Natural killer cell (primary cell): ENCODE results near the gene DENND1A. TPM values are rescaled to one million over a fixed set of nuclear protein-coding genes. Genes with fewer than 3 reads are reported as not detected.

ENCODE experiments used
- ATAC-seq, 3 donors: fragments of 150-1000 bp in 2 of 3; fragments of 200-7000 bp in 1 of 3; cut with Tn5 transposase; 1 replicate in 1 of 3; 2 replicates in 2 of 3; pipeline ENCODE4 v1.10.0; 2021; ENCODE audit warnings: mild to moderate bottlenecking in 2 of 3, moderate library complexity in 2 of 3
- DNase-seq, 2 donors: peaks; one replicate each; pipeline versions ENCODE4 v3.0.0 to v3.0.0-alpha.2; 2013 to 2021; ENCODE audit warnings: mixed read lengths in 1 of 2
- H3K27ac ChIP-seq: one replicate; pipeline ENCODE4 v1.5.1; 2013; ENCODE audit warnings: mild to moderate bottlenecking, low read length
- H3K27me3 ChIP-seq: one replicate; pipeline ENCODE4 v1.6.1; 2013; ENCODE audit warnings: low read length; ENCODE audit not compliant: control insufficient read depth, insufficient read depth
- H3K36me3 ChIP-seq: one replicate; pipeline ENCODE4 v1.6.1; 2013; ENCODE audit warnings: low read length; ENCODE audit not compliant: control insufficient read depth, insufficient read depth
- H3K4me1 ChIP-seq: one replicate; pipeline ENCODE4 v1.6.1; 2013; ENCODE audit warnings: low read length; ENCODE audit not compliant: control insufficient read depth, insufficient read depth
- H3K4me3 ChIP-seq: one replicate; pipeline ENCODE4 v1.5.1; 2013; ENCODE audit warnings: low read length
- H3K9me3 ChIP-seq: one replicate; pipeline ENCODE4 v1.6.1; 2013; ENCODE audit warnings: low read length; ENCODE audit not compliant: control insufficient read depth, insufficient read depth
- H3K27ac Mint-ChIP-seq, 2 donors: one replicate each; pipeline ENCODE4 v1.8.0; 2022; ENCODE audit warnings: mild to moderate bottlenecking in 2 of 2, mixed read lengths in 2 of 2, moderate library complexity in 1 of 2
- H3K27me3 Mint-ChIP-seq, 2 donors: one replicate each; pipeline ENCODE4 v1.8.0; 2022; ENCODE audit warnings: low read depth in 2 of 2, mixed read lengths in 2 of 2
- H3K36me3 Mint-ChIP-seq: one replicate; pipeline ENCODE4 v1.8.0; 2022; ENCODE audit warnings: mixed read lengths
- H3K4me1 Mint-ChIP-seq, 2 donors: one replicate each; pipeline ENCODE4 v1.8.0; 2022; ENCODE audit warnings: mixed read lengths in 2 of 2
- H3K4me3 Mint-ChIP-seq: one replicate; pipeline ENCODE4 v1.8.0; 2022; ENCODE audit warnings: mild to moderate bottlenecking, moderate library complexity, mixed read lengths
- H3K9me3 Mint-ChIP-seq, 2 donors: one replicate each; pipeline ENCODE4 v1.8.0; 2022; ENCODE audit warnings: mixed read lengths in 2 of 2
- WGBS: methylation state at CpG from one replicate; pipeline ENCODE4 v1.1.7; 2013; ENCODE audit warnings: missing lambda C conversion rate; ENCODE audit not compliant: insufficient coverage; 5-methylcytosine and 5-hydroxymethylcytosine counted together
- intact Hi-C: fragments of 100-400 bp; cut with micrococcal nuclease; formaldehyde crosslinking; loops from one replicate; pipeline ENCODE4 v1.14.2; 2022
- total RNA-seq, 4 donors: library from RNA; stranded (reverse); fragments of 120-200 nt in 1 of 4; gene quantifications; one replicate each; pipeline versions ENCODE4 v1.2.3 to v1.2.4, GENCODE V29; 2013 to 2022
- TF ChIP-seq, protein P1 (sequence below): fragments of 200-600 bp; IDR thresholded peaks from one replicate; pipeline ENCODE4 v1.8.0; 2022; ENCODE audit warnings: antibody characterized with exemption

The DENND1A gene
- total RNA-seq, 3 donors from 2014 or later (not counting 1 experiment from before 2014, with no cell fraction given): 27.8 to 37.6 (median 30.9) TPM

- no peak for ATAC-seq
- no peaks in the 10 kb centered on the region for H3K36me3 ChIP-seq
- no peak overlapping the region for H3K27ac Mint-ChIP-seq
- H3K4me1 Mint-ChIP-seq: no peaks in the 10 kb centered on the region
- no peak overlapping the region for H3K4me3 Mint-ChIP-seq
- H3K9me3 ChIP-seq: no peaks in the 10 kb centered on the region
- no peak for DNase-seq
- no peaks in the 10 kb centered on the region for H3K27me3 ChIP-seq
- H3K36me3 Mint-ChIP-seq: no peaks in the 10 kb centered on the region
- H3K27ac ChIP-seq: no peak overlapping the region
- H3K4me3 ChIP-seq: no peak overlapping the region
- intact Hi-C loops: no loop called here
- TF ChIP-seq, protein P1, sequence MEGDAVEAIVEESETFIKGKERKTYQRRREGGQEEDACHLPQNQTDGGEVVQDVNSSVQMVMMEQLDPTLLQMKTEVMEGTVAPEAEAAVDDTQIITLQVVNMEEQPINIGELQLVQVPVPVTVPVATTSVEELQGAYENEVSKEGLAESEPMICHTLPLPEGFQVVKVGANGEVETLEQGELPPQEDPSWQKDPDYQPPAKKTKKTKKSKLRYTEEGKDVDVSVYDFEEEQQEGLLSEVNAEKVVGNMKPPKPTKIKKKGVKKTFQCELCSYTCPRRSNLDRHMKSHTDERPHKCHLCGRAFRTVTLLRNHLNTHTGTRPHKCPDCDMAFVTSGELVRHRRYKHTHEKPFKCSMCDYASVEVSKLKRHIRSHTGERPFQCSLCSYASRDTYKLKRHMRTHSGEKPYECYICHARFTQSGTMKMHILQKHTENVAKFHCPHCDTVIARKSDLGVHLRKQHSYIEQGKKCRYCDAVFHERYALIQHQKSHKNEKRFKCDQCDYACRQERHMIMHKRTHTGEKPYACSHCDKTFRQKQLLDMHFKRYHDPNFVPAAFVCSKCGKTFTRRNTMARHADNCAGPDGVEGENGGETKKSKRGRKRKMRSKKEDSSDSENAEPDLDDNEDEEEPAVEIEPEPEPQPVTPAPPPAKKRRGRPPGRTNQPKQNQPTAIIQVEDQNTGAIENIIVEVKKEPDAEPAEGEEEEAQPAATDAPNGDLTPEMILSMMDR: no peak
- H3K9me3 Mint-ChIP-seq: no peaks in the 10 kb centered on the region
- no peaks in the 10 kb centered on the region for H3K27me3 Mint-ChIP-seq
- 84% methylated on average over 2 of the region's 2 CpGs for WGBS
- H3K4me1 ChIP-seq: no peaks in the 10 kb centered on the region
These were observed 420.3 kb downstream of the DENND1A start for GRCh38 chr9:123509646-123510045.

GRCh38 chr9:123508048-123508447, 421.9 kb downstream of the DENND1A start:
- no peaks in the 10 kb centered on the region for H3K36me3 Mint-ChIP-seq
- intact Hi-C loops: no loop called here
- no peaks in the 10 kb centered on the region for H3K9me3 Mint-ChIP-seq
- H3K4me3 Mint-ChIP-seq: no peak overlapping the region
- no peaks in the 10 kb centered on the region for H3K9me3 ChIP-seq
- no peaks in the 10 kb centered on the region for H3K4me1 Mint-ChIP-seq
- 94% methylated on average over 5 of the region's 6 CpGs for WGBS
- no peaks in the 10 kb centered on the region for H3K4me1 ChIP-seq
- H3K4me3 ChIP-seq: no peak overlapping the region
- no peak for ATAC-seq
- no peak overlapping the region for H3K27ac Mint-ChIP-seq
- H3K27me3 ChIP-seq: no peaks in the 10 kb centered on the region
- TF ChIP-seq, protein P1: no peak
- H3K27ac ChIP-seq: no peak overlapping the region
- no peak for DNase-seq
- no peaks in the 10 kb centered on the region for H3K36me3 ChIP-seq
- H3K27me3 Mint-ChIP-seq: no peaks in the 10 kb centered on the region

GRCh38 chr9:123505496-123505895, 424.4 kb downstream of the DENND1A start:
- Mint-ChIP-seq H3K4me1 (no peaks in the 10 kb centered on the region), H3K9me3 (no peaks in the 10 kb centered on the region), H3K4me3 (no peak overlapping the region), H3K27ac (no peak overlapping the region), H3K27me3 (no peaks in the 10 kb centered on the region), H3K36me3 (no peaks in the 10 kb centered on the region)
- no peaks in the 10 kb centered on the region for H3K4me1 ChIP-seq
- H3K27ac ChIP-seq: no peak overlapping the region
- DNase-seq (no peak), ATAC-seq (no peak)
- H3K27me3 ChIP-seq: no peaks in the 10 kb centered on the region
- no peaks in the 10 kb centered on the region for H3K36me3 ChIP-seq
- TF ChIP-seq, protein P1: no peak
- H3K9me3 ChIP-seq: no peaks in the 10 kb centered on the region
- intact Hi-C loops: no loop called here
- 93% methylated on average over 7 of the region's 7 CpGs for WGBS
- H3K4me3 ChIP-seq: no peak overlapping the region

DNA sequence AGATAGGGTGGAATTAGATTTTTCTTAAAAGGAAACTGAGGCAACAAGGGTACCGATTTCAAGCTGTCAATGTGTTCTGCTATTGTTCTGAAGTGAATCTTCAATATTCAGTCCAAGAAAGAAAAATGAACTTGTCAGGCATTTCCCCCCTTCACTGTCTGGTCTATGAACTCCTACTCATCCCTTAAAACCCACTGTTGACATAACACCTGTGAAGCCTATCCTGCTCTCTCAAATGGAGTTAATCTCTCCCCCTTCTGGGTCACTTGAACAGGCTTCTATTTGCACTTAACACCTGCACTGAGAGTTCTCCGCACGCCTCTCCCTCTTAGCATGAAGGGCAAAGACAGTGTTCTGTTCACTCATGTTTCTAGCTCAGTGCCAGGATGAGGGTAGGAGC, 429.6 kb downstream of the DENND1A start:
- Histone ChIP-seq H3K27me3 (no peaks in the 10 kb centered on the region), H3K27ac (no peak overlapping the region), H3K4me1 (no peaks in the 10 kb centered on the region), H3K4me3 (no peak overlapping the region), H3K36me3 (no peaks in the 10 kb centered on the region), H3K9me3 (no peaks in the 10 kb centered on the region)
- H3K9me3 Mint-ChIP-seq: no peaks in the 10 kb centered on the region
- H3K4me3 Mint-ChIP-seq: no peak overlapping the region
- DNase-seq (no peak), ATAC-seq (no peak)
- H3K4me1 Mint-ChIP-seq: no peaks in the 10 kb centered on the region
- H3K27ac Mint-ChIP-seq: no peak overlapping the region
- no peaks in the 10 kb centered on the region for H3K36me3 Mint-ChIP-seq
- 77% methylated on average over 3 of the region's 3 CpGs for WGBS
- H3K27me3 Mint-ChIP-seq: no peaks in the 10 kb centered on the region
- intact Hi-C loops: no loop called here
- TF ChIP-seq, protein P1: no peak
